PC-3 (cell line): ENCODE measurements around the gene PARP15.

Experiments
- EZH2 ChIP-seq: fragments of 300-600 bp; sonication (generic); IDR thresholded peaks from one replicate; pipeline ENCODE4 v1.6.1; 2017; ENCODE audit warnings: antibody characterized with exemption, mild to moderate bottlenecking, low read length; ENCODE audit not compliant: unreplicated experiment
- EZH2phosphoT487 ChIP-seq: fragments of 300-600 bp; sonication (generic); IDR thresholded peaks from 2 replicates; pipeline ENCODE4 v1.6.1; 2018; ENCODE audit warnings: mild to moderate bottlenecking, antibody characterized with exemption, low read length, borderline replicate concordance
- TF ChIP-seq, protein P1 (sequence below): fragments of 300-600 bp; sonication (generic); conservative IDR thresholded peaks from 2 replicates; pipeline ENCODE4 v1.5.1; 2017; ENCODE audit warnings: antibody characterized with exemption, low read depth, mild to moderate bottlenecking, low read length

DNA sequence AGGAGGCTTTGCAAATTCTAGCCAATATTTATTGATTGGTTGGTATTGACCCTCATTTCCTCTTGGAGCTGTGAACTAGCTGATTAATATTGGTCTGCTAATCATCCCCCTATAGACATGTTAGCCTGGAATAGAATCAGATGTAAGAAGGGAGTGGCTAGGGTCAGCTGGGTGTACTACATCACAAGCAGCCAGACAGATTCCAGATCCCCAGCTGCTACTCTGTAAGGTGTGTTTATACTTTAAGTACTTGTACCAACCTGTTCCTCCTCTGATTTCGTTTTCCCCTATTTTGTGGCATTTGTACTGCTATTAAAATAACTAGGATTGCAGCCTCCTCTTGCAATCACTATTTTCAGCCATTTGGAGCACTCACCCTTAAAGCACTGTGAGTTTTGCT lies 49.9 kb downstream of the PARP15 start:
- TF ChIP-seq, protein P1, sequence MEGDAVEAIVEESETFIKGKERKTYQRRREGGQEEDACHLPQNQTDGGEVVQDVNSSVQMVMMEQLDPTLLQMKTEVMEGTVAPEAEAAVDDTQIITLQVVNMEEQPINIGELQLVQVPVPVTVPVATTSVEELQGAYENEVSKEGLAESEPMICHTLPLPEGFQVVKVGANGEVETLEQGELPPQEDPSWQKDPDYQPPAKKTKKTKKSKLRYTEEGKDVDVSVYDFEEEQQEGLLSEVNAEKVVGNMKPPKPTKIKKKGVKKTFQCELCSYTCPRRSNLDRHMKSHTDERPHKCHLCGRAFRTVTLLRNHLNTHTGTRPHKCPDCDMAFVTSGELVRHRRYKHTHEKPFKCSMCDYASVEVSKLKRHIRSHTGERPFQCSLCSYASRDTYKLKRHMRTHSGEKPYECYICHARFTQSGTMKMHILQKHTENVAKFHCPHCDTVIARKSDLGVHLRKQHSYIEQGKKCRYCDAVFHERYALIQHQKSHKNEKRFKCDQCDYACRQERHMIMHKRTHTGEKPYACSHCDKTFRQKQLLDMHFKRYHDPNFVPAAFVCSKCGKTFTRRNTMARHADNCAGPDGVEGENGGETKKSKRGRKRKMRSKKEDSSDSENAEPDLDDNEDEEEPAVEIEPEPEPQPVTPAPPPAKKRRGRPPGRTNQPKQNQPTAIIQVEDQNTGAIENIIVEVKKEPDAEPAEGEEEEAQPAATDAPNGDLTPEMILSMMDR = no peak
- TF ChIP-seq EZH2phosphoT487 (no peak), EZH2 (no peak)
